IMR-90 (cell line): ENCODE data around the gene IRF2BP1. TPM values are rescaled to one million over a fixed set of nuclear protein-coding genes. Genes with fewer than 3 reads are reported as not detected.

Experiments
- ATAC-seq: fragments of 200-7000 bp; cut with Tn5 transposase; 2 replicates; pipeline ENCODE4 v1.9.1; 2020; ENCODE audit warnings: low read depth, mild to moderate bottlenecking, moderate library complexity
- BruUV-seq: library from RNA; stranded (reverse); fragments of 400-500 nt; replicated peaks from 2 replicates; lab custom pipeline; 2021; lab: Mats Ljungman, UMichigan
- CTCF ChIA-PET: fragments of 300-600 bp; formaldehyde crosslinking; extraction: SDS; loops from one replicate; lab custom pipeline; 2021; ENCODE audit warnings: antibody characterized with exemption; lab: Yijun Ruan, JAX
- POLR2A ChIA-PET: fragments of 300-600 bp; sonication (Branson Sonifier 250); formaldehyde crosslinking; loops from one replicate; lab custom pipeline; 2022; ENCODE audit warnings: antibody characterized with exemption; ENCODE audit not compliant: unreplicated experiment; lab: Charles Lee
- DNase-seq: peaks from one replicate; pipeline ENCODE4 v3.0.0; 2013
- H2AFZ ChIP-seq: replicated peaks from 2 replicates; pipeline ENCODE3; 2013; ENCODE audit warnings: low read length, mild to moderate bottlenecking; ENCODE audit not compliant: poor library complexity
- H2AK5ac ChIP-seq: 2 replicates; pipeline ENCODE4 v1.6.1; 2013; ENCODE audit warnings: low read depth, low read length, inconsistent platforms
- H2AK9ac ChIP-seq: replicated peaks from 2 replicates; pipeline ENCODE3; 2013; ENCODE audit warnings: mild to moderate bottlenecking, low read depth, low read length, moderate library complexity; ENCODE audit not compliant: poor library complexity
- H2BK120ac ChIP-seq: 2 replicates; pipeline ENCODE4 v1.6.1; 2013; ENCODE audit warnings: low read depth, low read length, inconsistent platforms
- H2BK15ac ChIP-seq: 3 replicates; pipeline ENCODE4 v1.6.1; 2013; ENCODE audit warnings: low read depth, low read length, inconsistent platforms
- H2BK20ac ChIP-seq: 2 replicates; pipeline ENCODE4 v1.6.1; 2013; ENCODE audit warnings: low read depth, mild to moderate bottlenecking, inconsistent platforms, low read length, moderate library complexity
- H2BK5ac ChIP-seq: 2 replicates; pipeline ENCODE4 v1.6.1; 2013; ENCODE audit warnings: mild to moderate bottlenecking, low read depth, low read length, inconsistent platforms; ENCODE audit not compliant: poor library complexity, severe bottlenecking
- H3K14ac ChIP-seq: replicated peaks from 2 replicates; pipeline ENCODE4 v1.6.1; 2013; ENCODE audit warnings: low read depth, low read length, inconsistent platforms
- H3K18ac ChIP-seq: 2 replicates; pipeline ENCODE4 v1.6.1; 2013; ENCODE audit warnings: low read depth, low read length, control low read depth
- H3K23ac ChIP-seq: 2 replicates; pipeline ENCODE4 v1.6.1; 2013; ENCODE audit warnings: low read depth, low read length, inconsistent platforms
- H3K27ac ChIP-seq: 2 replicates; pipeline ENCODE4 v1.5.1; 2013; ENCODE audit warnings: mild to moderate bottlenecking, control low read depth, low read length; ENCODE audit not compliant: insufficient read depth
- H3K27me3 ChIP-seq: 2 replicates; pipeline ENCODE4 v1.6.1; 2013; ENCODE audit warnings: low read length; ENCODE audit not compliant: control insufficient read depth, insufficient read depth
- H3K36me3 ChIP-seq: 2 replicates; pipeline ENCODE4 v1.6.1; 2013; ENCODE audit warnings: low read length, mixed read lengths; ENCODE audit not compliant: control insufficient read depth, insufficient read depth
- H3K4ac ChIP-seq: 2 replicates; pipeline ENCODE4 v1.6.1; 2013; ENCODE audit warnings: low read depth, low read length, inconsistent platforms
- H3K4me1 ChIP-seq: 2 replicates; pipeline ENCODE4 v1.6.1; 2013; ENCODE audit warnings: low read length, mixed read lengths; ENCODE audit not compliant: control insufficient read depth, insufficient read depth
- H3K4me2 ChIP-seq: 2 replicates; pipeline ENCODE4 v1.6.1; 2013; ENCODE audit warnings: low read depth, mild to moderate bottlenecking, control low read depth, low read length, moderate library complexity
- H3K4me3 ChIP-seq: 2 replicates; pipeline ENCODE4 v1.5.1; 2013; ENCODE audit warnings: low read depth, mild to moderate bottlenecking, control low read depth, low read length, moderate library complexity; ENCODE audit not compliant: insufficient read depth
- H3K56ac ChIP-seq: 2 replicates; pipeline ENCODE4 v1.6.1; 2013; ENCODE audit warnings: low read length, inconsistent platforms; ENCODE audit not compliant: insufficient read depth; ENCODE audit errors: extremely low read depth
- H3K79me1 ChIP-seq, 2 experiments: 2 replicates each; pipeline ENCODE4 v1.6.1; 2013; ENCODE audit warnings: low read length in 2 of 2, inconsistent platforms in 1 of 2, low read depth in 1 of 2
- H3K9ac ChIP-seq: 2 replicates; pipeline ENCODE4 v1.6.1; 2013; ENCODE audit warnings: low read depth, low read length, control low read depth
- H3K9me1 ChIP-seq: 2 replicates; pipeline ENCODE4 v1.6.1; 2013; ENCODE audit warnings: low read length, inconsistent platforms; ENCODE audit not compliant: insufficient read depth
- H3K9me3 ChIP-seq: 2 replicates; pipeline ENCODE4 v1.6.1; 2013; ENCODE audit warnings: low read length; ENCODE audit not compliant: control insufficient read depth, insufficient read depth
- H4K20me1 ChIP-seq: 2 replicates; pipeline ENCODE4 v1.6.1; 2013; ENCODE audit warnings: low read length, inconsistent platforms; ENCODE audit not compliant: insufficient read depth
- H4K5ac ChIP-seq: 2 replicates; pipeline ENCODE4 v1.6.1; 2013; ENCODE audit warnings: mild to moderate bottlenecking, low read depth, low read length, control low read depth
- H4K8ac ChIP-seq, 2 experiments: 2 replicates each; pipeline ENCODE4 v1.6.1; 2013; ENCODE audit warnings: low read depth in 2 of 2, low read length in 2 of 2, control low read depth in 1 of 2, inconsistent platforms in 1 of 2
- H4K91ac ChIP-seq: 2 replicates; pipeline ENCODE4 v1.6.1; 2013; ENCODE audit warnings: low read depth, low read length, inconsistent platforms; ENCODE audit not compliant: insufficient read depth
- BHLHE40 ChIP-seq: fragments of 150-350 bp; IDR thresholded peaks from 2 replicates; pipeline ENCODE4 v1.6.1; 2016; ENCODE audit warnings: mild to moderate bottlenecking, low read depth, low read length
- ELK1 ChIP-seq: fragments of 150-350 bp; IDR thresholded peaks from 2 replicates; pipeline ENCODE4 v1.6.1; 2016; ENCODE audit warnings: low read depth, mild to moderate bottlenecking, low read length, moderate library complexity, borderline replicate concordance
- MXI1 ChIP-seq: IDR thresholded peaks from 2 replicates; pipeline ENCODE4 v1.6.1; 2012; ENCODE audit warnings: low read depth, mild to moderate bottlenecking, low read length, moderate library complexity, borderline replicate concordance
- NFE2L2 ChIP-seq: fragments of 150-350 bp; IDR thresholded peaks from 2 replicates; pipeline ENCODE4 v1.6.1; 2016; ENCODE audit warnings: low read depth, mild to moderate bottlenecking, low read length
- POLR2A ChIP-seq: IDR thresholded peaks from 2 replicates; pipeline ENCODE4 v1.6.1; 2012; ENCODE audit warnings: mild to moderate bottlenecking, low read depth, low read length
- RAD21 ChIP-seq: IDR thresholded peaks from 2 replicates; pipeline ENCODE4 v1.6.1; 2012; ENCODE audit warnings: low read length, improper control_type of control experiment
- RFX5 ChIP-seq: IDR thresholded peaks from 2 replicates; pipeline ENCODE4 v1.8.0; 2012; ENCODE audit warnings: low read depth, mild to moderate bottlenecking, low read length, moderate library complexity
- USF2 ChIP-seq: fragments of 150-350 bp; IDR thresholded peaks from 2 replicates; pipeline ENCODE4 v1.6.1; 2017; ENCODE audit warnings: mild to moderate bottlenecking, antibody characterized with exemption, low read length, low read depth
- WGBS, 2 experiments: methylation state at CpG; one replicate each; pipeline versions ENCODE4 v1.1.5 to v1.1.7; 2013; ENCODE audit warnings: missing lambda C conversion rate in 2 of 2; ENCODE audit not compliant: insufficient read length in 1 of 2; ENCODE audit errors: extremely low coverage in 2 of 2; 5-methylcytosine and 5-hydroxymethylcytosine counted together
- dilution Hi-C: fragments of 300-500 bp; cut with HindIII; formaldehyde crosslinking; loops from one replicate; pipeline ENCODE4 v1.14.3; 2018; ENCODE audit warnings: low sequenced_read_pairs; ENCODE audit not compliant: unreplicated experiment
- in situ Hi-C: fragments of 300-500 bp; cut with MboI; formaldehyde crosslinking; loops from 3 replicates; pipeline ENCODE4 v1.14.3; 2019; ENCODE audit warnings: low sequenced_read_pairs, inconsistent platforms, mixed read lengths
- intact Hi-C: fragments of 100-400 bp; cut with micrococcal nuclease; formaldehyde crosslinking; loops from 2 replicates; pipeline ENCODE4 v1.10.0; 2022
- polyA plus RNA-seq, 3 experiments: library from polyadenylated mRNA; depleted of rRNA; stranded (reverse); fragments of >200 nt; gene quantifications; 2 replicates each; pipeline ENCODE4 v1.2.3, GENCODE V29; 2012; ENCODE audit warnings: low replicate concordance in 1 of 3
- total RNA-seq: library from RNA; depleted of rRNA; stranded (reverse); fragments of >200 nt; gene quantifications from 2 replicates; pipeline ENCODE4 v1.2.3, GENCODE V29; 2012

IRF2BP1 gene
- total and polyA plus RNA-seq, 2 of the 4 experiments (the other 2 are of a cell fraction), result 4.5 to 8.5 TPM

- WGBS, 2 experiments, result no CpG with 5 or more reads among the region's 11 CpGs
- Histone ChIP-seq H2AK9ac (no peak overlapping the region), H3K4me3 (no peak overlapping the region), H2BK15ac (no peak overlapping the region), H3K14ac (no peak overlapping the region), H2AFZ (no peak overlapping the region), H2BK5ac (no peak overlapping the region), H3K9me3 (peaks cover 2% of the 10 kb centered on the region; the same call in 1 of the 2 replicates), H3K56ac (no peak overlapping the region), H3K4ac (no peak overlapping the region), H3K79me1 (peaks cover 0 to 8% of the 10 kb centered on the region in 2 experiments; a peak in 2 of 4 replicates), H3K36me3 (no peaks in the 10 kb centered on the region), H3K9ac (no peak overlapping the region), H2BK120ac (no peak overlapping the region), H3K4me2 (no peak overlapping the region), H3K18ac (no peak overlapping the region), H3K23ac (no peak overlapping the region), H3K27me3 (peaks cover 41% of the 10 kb centered on the region), H4K5ac (no peak overlapping the region), H2BK20ac (no peak overlapping the region), H3K9me1 (no peaks in the 10 kb centered on the region), H3K4me1 (no peaks in the 10 kb centered on the region), H4K8ac (no peak overlapping the region), H2AK5ac (no peak overlapping the region), H4K20me1 (peaks cover 8% of the 10 kb centered on the region), H4K91ac (no peak overlapping the region), H3K27ac (no peak overlapping the region)
- ChIA-PET POLR2A (no interaction called here), CTCF (no interaction called here)
- intact Hi-C loops (no loop called here), in situ Hi-C loops (no loop called here), dilution Hi-C loops (no loop called here)
- ATAC-seq (no peak), DNase-seq (no peak)
- BruUV-seq, result no TSS peak
- TF ChIP-seq NFE2L2 (no peak), RFX5 (no peak), RAD21 (no peak), MXI1 (no peak), ELK1 (no peak), BHLHE40 (no peak), POLR2A (no peak), USF2 (no peak)
Measured at GRCh38 chr19:45866400-45867176, 19.4 kb downstream of the IRF2BP1 start.
